ENCODE data around the gene GRK3. TPM values are rescaled to one million over a fixed set of nuclear protein-coding genes. Genes with fewer than 3 reads are reported as not detected.

The GRK3 gene
- total RNA-seq, 1 donor from 2014 or later = 74.9 TPM

- Histone ChIP-seq H3K9me3 (no peaks in the 10 kb centered on the region), H3K4me1 (no peaks in the 10 kb centered on the region), H3K27me3 (no peaks in the 10 kb centered on the region), H3K4me3 (no peak overlapping the region), H3K36me3 (no peaks in the 10 kb centered on the region), H3K27ac (no peak overlapping the region)
- TF ChIP-seq CTCF (IDR thresholded peaks at IDR 0.05) = no peak
- DNase-seq (ENCODE audit: low spot score in 2 of 2) = no peak
- intact Hi-C loops (cut with DNase I) = no loop called here
These were observed 101.8 kb downstream of the GRK3 start for GRCh38 chr22:25666308-25666707.

- no peaks in the 10 kb centered on the region for H3K36me3 ChIP-seq
- no peaks in the 10 kb centered on the region for H3K9me3 ChIP-seq
- no peak for TF ChIP-seq CTCF (IDR thresholded peaks at IDR 0.05)
- H3K27ac ChIP-seq = no peak overlapping the region
- no peaks in the 10 kb centered on the region for H3K4me1 ChIP-seq
- no peaks in the 10 kb centered on the region for H3K27me3 ChIP-seq
- DNase-seq (ENCODE audit: low spot score in 2 of 2) = no peak
- intact Hi-C loops (cut with DNase I) = no loop called here
- H3K4me3 ChIP-seq = no peak overlapping the region
These were observed 104.0 kb downstream of the GRK3 start for GRCh38 chr22:25668437-25668836.

GRCh38 chr22:25669253-25670069 is 105.0 kb downstream of the GRK3 start:
- no peaks in the 10 kb centered on the region for H3K36me3 ChIP-seq
- no peak for TF ChIP-seq CTCF (IDR thresholded peaks at IDR 0.05)
- H3K4me1 ChIP-seq = no peaks in the 10 kb centered on the region
- no peaks in the 10 kb centered on the region for H3K27me3 ChIP-seq
- H3K4me3 ChIP-seq = no peak overlapping the region
- DNase-seq (ENCODE audit: low spot score in 2 of 2) = no peak
- intact Hi-C loops (cut with DNase I) = no loop called here
- no peak overlapping the region for H3K27ac ChIP-seq
- H3K9me3 ChIP-seq = no peaks in the 10 kb centered on the region

DNA sequence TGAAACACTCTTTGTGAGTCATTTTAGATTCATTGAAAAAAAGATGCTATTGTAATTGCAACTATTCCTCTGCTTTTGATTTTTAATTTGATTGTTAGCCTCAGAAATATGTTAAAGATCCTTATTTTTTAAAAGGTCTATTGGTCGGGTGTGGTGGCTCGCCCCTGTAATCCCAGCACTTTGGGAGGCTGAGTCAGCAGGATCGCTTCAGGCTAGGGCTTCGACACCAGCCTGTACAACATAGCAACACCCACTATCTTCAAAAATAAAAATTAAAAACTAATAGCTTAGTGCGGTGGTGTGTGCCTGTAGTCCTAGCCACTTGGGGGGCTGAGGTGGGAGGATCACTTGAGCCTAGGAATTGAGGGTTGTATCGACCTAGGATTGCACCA is 105.6 kb downstream of the GRK3 start:
- H3K36me3 ChIP-seq = no peaks in the 10 kb centered on the region
- H3K27ac ChIP-seq = no peak overlapping the region
- no peaks in the 10 kb centered on the region for H3K4me1 ChIP-seq
- no peaks in the 10 kb centered on the region for H3K27me3 ChIP-seq
- intact Hi-C loops (cut with DNase I) = no loop called here
- no peak for TF ChIP-seq CTCF (IDR thresholded peaks at IDR 0.05)
- no peak for DNase-seq (ENCODE audit: low spot score in 2 of 2)
- no peaks in the 10 kb centered on the region for H3K9me3 ChIP-seq
- H3K4me3 ChIP-seq = no peak overlapping the region

- intact Hi-C loops (cut with DNase I) = no loop called here
- no peaks in the 10 kb centered on the region for H3K27me3 ChIP-seq
- DNase-seq (ENCODE audit: low spot score in 2 of 2) = no peak
- H3K27ac ChIP-seq = no peak overlapping the region
- no peaks in the 10 kb centered on the region for H3K36me3 ChIP-seq
- no peaks in the 10 kb centered on the region for H3K4me1 ChIP-seq
- H3K9me3 ChIP-seq = no peaks in the 10 kb centered on the region
- TF ChIP-seq CTCF (IDR thresholded peaks at IDR 0.05) = no peak
- H3K4me3 ChIP-seq = no peak overlapping the region
These were observed 108.0 kb downstream of the GRK3 start for GRCh38 chr22:25672289-25673084.

All from ascending aorta (tissue), 2 donors.